Stimulated activated CD4-positive, alpha-beta T cell treated with anti-CD3 and anti-CD28 coated beads, Interleukin-1b, Interleukin-23, amount 100 ng/mL, for 4 hours (primary cell): ENCODE data around the gene KCNK17.
"Not testable (repeated sequence)": the region's sequence is repeated elsewhere in the genome, so short reads cannot be mapped to it uniquely, and the experiment has no call there.

Experiments
- DNase-seq, 2 donors: peaks; one replicate each; pipeline ENCODE4 v3.0.0-alpha.2; 2020; ENCODE audit warnings: low read depth in 2 of 2

KCNK17 gene

GRCh38 chr6:39302011-39302410, 12.2 kb downstream of the KCNK17 start:
- no peak for DNase-seq

GRCh38 chr6:39301606-39302005, 12.6 kb downstream of the KCNK17 start:
- no peak for DNase-seq

GRCh38 chr6:39300739-39301138, 13.5 kb downstream of the KCNK17 start:
- no peak for DNase-seq

GRCh38 chr6:39298061-39298460, 16.2 kb downstream of the KCNK17 start:
- no peak for DNase-seq

- DNase-seq, result no peak
Observed at GRCh38 chr6:39296745-39297640, 17.2 kb downstream of the KCNK17 start.

- no peak for DNase-seq
Observed at GRCh38 chr6:39295611-39296011, 18.6 kb downstream of the KCNK17 start.

- no peak for DNase-seq
Observed at GRCh38 chr6:39294899-39295298, 19.3 kb downstream of the KCNK17 start.

GRCh38 chr6:39294133-39294532, 20.1 kb downstream of the KCNK17 start:
- DNase-seq, result no peak

- DNase-seq, result no peak
Observed at GRCh38 chr6:39292637-39293036, 21.6 kb downstream of the KCNK17 start.

- DNase-seq, result no peak
Observed at GRCh38 chr6:39289490-39289889, 24.7 kb downstream of the KCNK17 start.

- DNase-seq, result no peak
Observed at GRCh38 chr6:39287601-39288000, 26.6 kb downstream of the KCNK17 start.

GRCh38 chr6:39286596-39286995, 27.6 kb downstream of the KCNK17 start:
- not testable (repeated sequence) for DNase-seq

GRCh38 chr6:39282774-39283173, 31.4 kb downstream of the KCNK17 start:
- DNase-seq, result no peak

- DNase-seq, result no peak
Observed at GRCh38 chr6:39281312-39281980, 32.8 kb downstream of the KCNK17 start.

GRCh38 chr6:39280247-39280731, 33.9 kb downstream of the KCNK17 start:
- DNase-seq, result no peak

- no peak for DNase-seq
Observed at GRCh38 chr6:39279539-39279938, 34.7 kb downstream of the KCNK17 start.

- DNase-seq, result no peak
Observed at GRCh38 chr6:39276379-39276995, 37.7 kb downstream of the KCNK17 start.

GRCh38 chr6:39274903-39275302, 39.3 kb downstream of the KCNK17 start:
- DNase-seq, result no peak

- DNase-seq, result no peak
Observed at GRCh38 chr6:39274471-39274870, 39.7 kb downstream of the KCNK17 start.

GRCh38 chr6:39273406-39273821, 40.8 kb downstream of the KCNK17 start:
- no peak for DNase-seq

- DNase-seq, result no peak
Observed at GRCh38 chr6:39269961-39270360, 44.3 kb downstream of the KCNK17 start.

- no peak for DNase-seq
Observed at GRCh38 chr6:39268721-39269120, 45.5 kb downstream of the KCNK17 start.
